Ammon's horn (tissue), 1 donor: ENCODE data around the gene ZWILCH.
"Not testable (repeated sequence)": the region's sequence is repeated elsewhere in the genome, so short reads cannot be mapped to it uniquely, and the experiment has no call there.

Experiments used
- DNase-seq: peaks from one replicate; pipeline ENCODE4 v3.0.0-alpha.2; 2016; ENCODE audit warnings: low spot score

ZWILCH gene

DNA sequence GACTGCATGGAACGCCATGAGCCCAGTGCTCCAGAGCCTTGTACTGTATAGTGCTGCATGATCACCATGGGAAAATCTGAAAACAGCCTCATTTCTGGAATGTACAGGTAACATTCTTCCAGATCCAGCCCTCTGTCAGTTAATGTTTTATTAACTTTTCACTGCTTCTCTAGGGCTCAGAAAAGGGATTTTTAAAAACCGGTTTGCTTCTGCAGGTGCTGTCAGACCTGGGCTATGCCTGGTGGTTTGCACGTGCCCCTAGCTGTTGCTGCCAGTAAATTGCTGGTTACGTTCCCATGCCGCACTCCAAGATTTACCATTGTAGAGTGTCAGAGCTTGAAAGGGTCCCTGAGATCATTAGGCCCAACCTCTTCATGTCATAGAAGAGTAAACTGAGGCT, 16.6 kb upstream of the ZWILCH start:
- DNase-seq: no peak

DNA sequence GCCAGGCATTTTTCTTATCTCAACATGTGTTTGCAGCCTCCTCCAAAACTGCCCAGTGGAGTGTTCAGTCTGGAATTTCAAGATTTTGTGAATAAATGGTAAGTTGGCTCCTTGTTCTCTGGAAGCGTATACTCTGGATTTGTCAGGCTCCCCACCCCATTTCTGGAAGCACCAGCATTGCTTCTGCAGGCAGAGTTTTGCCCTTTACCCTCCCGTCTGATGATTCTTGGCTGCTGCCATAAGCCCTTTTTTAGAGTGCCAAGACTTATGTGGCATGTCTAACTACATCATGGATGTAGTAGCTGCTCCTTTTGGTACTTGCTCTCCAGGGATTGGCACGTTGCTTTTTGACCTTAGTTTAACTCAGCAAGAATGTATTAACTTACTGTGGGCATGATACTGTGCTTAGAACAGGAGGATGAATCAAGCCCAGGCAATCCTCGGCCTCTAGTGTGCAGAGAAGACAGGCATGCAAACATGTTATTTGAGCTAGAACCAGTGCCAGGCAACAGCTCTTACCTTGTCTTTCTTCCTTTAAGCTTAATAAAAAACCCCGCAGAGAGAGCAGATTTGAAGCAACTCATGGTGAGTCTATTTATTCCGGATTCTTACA, 15.8 kb upstream of the ZWILCH start:
- DNase-seq: no peak

DNA sequence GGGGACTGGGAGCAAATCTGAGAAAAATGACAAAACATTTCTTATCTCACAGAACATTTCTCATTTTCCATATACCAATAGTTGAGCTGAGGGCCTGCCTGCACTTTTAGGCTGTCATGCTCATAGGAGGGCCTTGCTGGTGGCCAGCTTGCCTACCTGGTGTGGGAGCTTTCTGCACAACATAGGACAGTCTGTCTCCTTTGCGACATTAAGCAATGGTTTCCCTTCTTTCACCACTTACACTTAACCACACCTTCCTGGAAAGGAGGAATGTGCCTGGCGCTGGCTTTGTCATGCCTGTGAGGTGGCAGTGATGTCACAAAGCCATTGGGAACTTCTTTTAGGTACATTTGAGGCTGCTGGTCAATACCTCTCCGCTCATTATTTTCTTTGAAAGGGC, 13.3 kb upstream of the ZWILCH start:
- no peak for DNase-seq

DNA sequence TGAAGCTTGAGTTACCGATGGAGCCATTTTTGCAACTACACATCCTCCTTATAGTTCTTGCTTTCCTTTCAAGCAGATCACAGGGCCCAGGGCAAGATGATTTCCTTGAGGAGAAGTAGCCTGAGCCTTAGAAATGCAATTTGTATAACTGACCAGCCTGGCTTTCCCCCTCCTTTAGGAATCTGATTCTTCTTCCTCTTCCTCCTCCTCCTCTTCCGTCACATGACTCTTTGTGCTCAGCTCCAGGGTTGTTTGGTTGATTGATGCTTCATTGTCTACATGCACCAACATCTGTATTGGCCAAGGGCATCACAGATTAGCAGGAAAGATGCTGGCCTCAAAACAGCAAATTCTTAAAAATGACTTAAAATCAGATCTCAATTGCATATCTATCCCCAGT, 10.9 kb upstream of the ZWILCH start:
- DNase-seq: no peak

DNA sequence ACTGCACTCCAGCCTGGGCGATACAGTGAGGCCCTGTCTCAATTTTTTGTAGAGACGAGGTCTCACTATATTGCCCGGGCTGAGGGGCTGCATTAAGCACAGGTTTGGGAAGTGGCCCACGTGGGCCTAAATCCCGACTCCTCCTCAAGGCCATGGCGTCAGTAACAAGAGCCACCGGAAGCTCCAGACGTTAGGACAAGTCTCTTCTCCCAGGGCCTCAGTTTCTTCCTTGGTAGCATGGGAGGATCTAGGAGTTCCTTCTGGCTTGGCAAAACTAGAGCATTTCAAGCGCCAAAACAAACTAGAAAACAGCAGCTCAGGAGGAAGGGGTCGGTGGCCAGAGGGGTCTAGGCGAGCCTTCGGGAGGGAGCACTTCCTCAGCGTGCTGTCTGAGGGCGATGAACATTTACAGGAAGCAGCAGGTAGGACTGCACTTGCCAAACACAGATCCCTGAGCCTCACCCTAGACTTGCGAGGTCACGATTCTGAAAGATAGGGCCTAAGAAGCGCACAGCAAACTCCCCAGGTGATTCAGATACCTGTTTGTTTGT, 8.1 kb upstream of the ZWILCH start:
- DNase-seq: no peak

DNA sequence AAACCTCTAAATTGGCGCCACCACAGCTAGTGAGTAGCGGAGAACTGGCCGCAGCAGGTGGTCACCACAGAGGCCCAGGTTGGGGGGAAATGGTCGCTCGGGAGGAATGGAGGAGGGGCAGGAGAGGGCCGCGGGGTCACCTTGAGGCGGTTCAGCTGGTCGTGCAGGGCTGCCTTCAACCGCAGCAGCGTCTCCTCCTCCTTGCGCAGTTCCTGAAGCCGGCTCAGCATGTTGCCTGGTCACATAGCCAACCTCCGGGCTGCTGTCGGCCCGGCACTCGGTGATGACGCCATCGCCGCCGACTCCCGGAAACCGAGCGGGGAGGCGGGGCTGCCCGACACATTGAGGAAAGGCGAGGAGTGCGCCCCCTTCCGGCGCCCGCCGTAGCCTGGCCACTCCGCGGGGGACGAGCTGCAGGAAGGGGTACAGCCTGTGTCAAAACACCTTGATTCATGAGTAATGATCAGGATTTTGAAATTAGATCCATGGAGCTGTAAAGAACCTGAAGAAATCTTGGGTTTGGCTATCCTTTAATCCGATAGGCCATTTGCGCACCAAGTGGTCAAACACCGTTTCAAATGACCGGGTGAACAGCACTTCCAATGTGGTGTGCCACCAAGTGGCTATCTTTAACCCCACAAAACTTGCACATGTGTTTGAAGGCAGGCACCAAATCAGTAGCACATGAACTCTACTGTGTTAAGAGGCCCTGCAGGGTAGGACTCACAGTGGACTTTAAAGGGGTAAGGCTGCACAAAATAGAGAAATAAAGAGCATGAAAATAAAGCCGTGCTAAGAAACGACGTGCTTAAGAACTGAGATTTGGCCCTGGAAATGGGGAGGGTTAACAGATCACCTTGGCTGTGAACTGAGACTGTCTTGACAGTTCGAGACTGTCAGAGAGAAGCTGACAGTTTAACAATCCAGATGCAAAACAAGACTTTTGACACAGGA, 7.3 kb upstream of the ZWILCH start, which contains the start of gene SNAPC5:
Gene SNAPC5 (minus strand): TSS at position 261 of the 954 bp plus-strand sequence. CDS start 31 bp downstream, at position 230.
- DNase-seq: peak; percentile 94

DNA sequence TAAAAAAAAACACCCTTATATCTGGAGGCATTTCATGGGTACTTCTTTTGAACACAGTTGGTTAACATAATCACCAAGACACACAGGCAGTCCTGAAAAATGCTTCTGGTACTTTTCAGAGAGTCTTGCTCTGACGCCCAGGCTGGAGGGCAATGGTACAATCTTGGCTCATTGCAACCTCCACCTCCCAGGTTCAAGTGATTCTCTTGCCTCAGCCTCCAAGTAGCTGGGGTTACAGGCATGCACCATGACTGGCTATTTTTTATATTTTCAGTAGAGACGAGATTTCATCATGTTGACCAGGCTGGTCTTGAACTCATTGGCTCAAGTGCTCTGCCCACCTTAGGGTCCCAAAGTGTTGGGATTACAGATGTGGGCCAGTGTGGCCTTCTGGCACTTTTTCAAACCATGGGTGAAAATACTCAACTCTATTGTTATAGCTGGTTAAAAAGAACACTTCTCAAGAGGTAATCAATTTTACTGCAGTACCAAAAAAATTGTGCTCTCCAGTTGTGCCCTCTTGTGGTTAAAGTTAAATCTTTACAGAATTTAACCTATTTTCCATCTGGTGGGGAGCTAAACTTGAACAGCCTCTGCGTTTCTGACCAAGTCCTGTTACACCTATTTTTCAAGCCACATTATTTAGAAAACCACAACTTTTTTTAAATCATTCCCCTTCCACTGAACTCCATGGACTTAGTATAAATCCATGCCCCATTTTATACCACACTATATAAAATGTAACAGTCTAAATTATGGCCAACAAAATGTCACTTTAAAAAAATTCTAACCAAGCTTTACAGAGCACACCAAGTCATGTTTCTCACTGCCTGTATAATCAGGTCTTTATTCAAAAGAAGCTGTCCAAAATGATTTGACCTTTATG, 6.4 kb upstream of the ZWILCH start:
- DNase-seq: no peak

DNA sequence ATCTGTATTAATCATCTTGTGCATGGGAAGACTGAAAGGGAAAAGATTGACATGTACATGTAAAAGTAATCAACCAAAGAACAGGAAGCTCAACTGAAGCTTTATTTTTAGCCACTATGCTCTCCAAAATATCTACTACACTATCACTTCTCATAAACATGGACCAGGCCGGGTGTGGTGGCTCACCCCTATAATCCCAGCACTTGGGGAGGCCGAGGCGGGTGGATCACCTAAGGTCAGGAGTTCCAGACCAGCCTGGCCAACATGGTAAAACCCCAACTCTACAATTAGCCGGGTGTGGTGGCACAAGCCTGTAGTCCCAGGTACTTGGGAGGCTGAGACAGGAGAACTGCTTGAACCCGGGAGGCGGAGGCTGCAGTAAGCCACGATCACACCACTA, 4.8 kb upstream of the ZWILCH start:
- not testable (repeated sequence) for DNase-seq

DNA sequence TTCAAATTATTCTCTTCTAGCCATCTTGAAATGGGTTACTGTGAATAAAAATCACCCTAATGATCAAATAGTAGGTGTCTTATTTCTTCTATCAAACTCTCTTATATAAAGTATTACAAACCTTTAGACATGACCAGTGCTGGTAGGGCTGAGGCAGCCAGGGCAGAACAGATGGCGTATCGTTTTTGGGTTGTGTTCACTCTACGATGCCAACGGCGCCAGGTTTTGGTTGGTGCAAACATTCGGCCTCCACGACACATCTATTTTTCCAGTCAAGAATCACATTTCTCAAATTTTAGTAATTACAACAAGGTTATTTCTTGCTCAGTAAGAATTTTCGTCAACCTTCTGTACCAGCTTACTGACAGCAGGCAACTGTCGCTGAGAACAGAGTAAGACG, 2.6 kb upstream of the ZWILCH start:
- no peak for DNase-seq

DNA sequence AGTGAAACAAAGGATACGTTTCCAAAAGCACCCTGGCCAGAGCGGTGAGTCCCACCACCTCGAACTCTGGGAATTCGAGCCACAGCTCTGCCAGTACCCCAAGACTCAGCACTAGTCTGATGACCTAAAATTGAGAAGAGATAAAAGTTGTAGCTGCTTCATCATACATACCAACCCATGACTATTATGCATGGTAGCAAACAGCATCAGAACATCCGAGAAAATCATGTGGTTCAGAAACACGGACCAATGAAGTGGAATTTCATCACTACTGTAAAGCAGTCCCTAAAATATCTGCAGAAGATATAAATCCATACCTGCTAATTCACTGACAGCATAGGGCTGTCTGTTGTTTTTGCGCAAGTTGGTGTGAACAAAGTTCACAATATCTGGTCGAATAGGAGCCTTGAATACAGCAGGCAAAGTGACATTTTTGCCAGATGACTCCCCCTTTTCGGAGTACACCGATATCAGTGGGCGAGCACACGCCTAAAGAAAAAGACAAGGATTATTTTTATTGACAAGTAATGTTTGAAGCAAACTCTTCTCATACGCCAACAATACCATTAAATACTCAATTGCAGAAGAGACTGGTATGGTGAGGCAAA, 2.0 kb upstream of the ZWILCH start:
- not testable (repeated sequence) for DNase-seq

DNA sequence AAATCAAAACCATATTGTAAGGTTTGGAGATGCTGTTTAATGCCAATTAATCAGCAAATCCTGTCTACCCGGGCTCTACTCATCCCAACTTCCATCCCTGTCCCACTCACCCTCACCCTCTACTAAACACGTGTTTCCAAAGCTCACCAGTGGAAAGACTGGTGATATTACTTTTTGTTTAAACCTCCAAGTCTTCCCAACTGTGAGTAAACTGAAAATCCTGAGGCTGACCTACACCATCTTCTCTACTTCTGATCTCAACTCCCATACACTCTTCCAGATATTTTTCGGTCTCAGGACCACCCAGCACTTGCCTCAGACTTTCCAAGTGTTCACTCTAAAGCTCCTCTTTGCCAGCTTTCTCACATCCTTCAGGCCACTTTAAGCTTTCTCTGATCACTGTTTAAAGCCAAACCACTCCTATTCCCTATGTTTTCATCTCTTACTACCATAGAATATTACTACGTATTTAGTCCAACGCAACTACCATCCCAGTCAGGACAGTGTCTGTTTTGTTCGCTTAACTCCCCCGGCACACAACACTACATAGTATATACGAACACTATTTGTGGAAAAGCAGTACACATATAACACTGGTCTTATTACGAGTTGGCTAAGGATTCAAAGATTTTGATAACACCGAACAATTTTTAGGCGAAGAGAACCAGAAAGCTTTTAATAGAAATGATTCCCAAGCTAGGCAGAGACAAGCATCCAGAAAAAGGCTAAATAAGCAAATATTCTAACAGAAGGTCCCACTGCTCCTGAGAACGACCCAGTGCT, 1.2 kb upstream of the ZWILCH start:
- DNase-seq: no peak

DNA sequence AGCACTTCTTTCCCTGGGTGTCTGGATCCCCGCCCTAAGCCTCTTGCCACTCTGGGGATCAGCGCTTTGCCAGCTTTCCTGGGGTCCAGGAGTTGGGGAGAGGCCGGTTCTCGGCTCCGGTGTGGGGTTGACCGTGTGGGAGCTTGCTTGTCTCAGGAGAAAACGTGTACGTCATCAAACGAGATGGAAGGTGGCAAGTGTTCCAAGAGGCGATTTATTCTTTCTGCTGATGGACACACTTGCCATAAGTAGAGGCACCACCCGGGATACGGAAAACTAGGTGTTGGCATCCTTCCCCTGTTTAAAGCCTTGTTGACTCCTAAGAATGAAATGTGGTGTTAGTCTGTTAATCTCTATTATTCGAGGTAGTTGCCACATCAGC, 295 bp downstream of the ZWILCH start:
- no peak for DNase-seq

DNA sequence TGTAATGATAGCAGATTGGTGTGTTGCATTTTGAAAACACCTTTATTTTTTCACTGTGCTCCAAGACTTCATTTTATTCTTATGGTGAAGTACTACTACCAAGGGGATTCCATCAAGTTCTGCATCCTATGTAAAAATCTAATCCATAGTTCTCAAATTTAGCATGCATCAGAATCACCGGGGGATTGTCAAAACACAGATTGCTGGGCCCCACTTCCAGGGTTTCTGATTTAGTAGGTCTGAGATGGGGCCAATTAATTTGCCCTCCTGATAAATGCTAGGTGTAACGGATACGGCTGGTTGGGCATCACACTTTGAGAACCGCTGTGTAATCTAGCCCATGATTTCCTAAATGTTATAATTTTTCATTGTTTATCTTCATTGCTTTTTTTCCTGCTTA, 692 bp downstream of the ZWILCH start:
- DNase-seq: no peak

DNA sequence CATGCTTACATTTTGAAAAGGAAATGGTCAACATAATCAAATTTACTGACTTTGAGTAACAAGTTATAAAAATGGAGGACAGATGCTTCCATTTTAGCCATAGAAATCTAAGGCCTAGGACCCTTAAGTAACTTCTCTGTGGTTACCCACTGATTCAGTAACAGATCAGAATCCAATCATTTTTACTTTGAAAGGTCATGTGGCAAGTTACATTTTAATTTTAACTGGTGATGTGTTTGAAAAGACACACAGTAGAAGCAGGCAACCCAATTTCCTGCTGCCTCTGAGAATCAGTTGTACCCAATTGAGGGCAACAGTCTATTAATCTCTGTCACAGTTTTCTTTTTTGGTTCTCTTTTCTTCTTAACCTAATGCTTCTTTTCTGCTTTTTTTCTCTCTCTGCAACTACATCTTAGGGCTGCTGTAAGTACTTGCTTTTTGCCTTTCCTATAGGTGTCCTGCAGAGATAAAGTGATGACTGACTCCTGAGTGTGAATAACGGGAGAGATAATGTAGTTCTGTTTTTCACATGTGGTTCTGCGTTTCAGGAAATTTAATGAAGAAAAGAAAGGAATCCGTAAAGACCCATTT, 3.3 kb downstream of the ZWILCH start:
- DNase-seq: no peak

DNA sequence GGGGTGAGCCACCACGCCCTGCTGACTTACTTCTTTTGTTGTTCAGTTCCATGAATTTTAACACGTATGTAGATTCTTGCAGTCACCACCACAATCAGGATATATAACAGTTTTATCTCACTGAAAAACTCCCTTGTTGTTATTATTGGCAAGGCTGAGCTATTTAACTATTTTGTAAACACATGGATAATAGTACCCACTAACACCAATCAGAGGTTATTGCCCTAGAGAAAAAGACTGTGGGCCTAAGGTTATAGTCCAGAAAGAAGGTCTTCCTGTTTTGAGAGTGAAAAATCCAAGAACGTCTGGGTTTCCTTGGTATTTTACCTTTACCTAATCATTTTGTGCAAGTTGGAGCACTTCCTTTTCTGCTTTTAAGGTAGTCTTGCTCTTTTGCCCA, 9.5 kb downstream of the ZWILCH start:
- DNase-seq: no peak

DNA sequence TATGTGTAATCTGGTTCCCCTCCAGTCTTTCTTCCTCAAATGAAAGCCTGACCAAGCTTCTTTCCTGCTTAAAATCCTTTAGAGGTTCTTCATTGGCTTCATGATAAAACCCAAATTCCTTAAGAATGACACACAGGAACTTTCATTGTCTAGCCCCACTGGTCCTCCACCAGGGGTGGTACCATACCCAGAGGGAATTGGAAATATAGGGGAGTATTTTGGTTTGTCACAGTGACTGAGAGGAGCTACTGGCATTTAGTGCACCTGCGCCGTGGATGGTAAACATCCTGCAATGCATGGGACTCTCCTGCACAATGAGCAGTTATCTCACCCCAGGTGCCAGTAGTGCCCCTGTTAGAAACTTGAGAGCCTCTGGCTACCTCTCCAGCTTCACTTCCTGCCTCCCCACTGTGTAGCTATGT, 10.8 kb downstream of the ZWILCH start:
- DNase-seq: no peak

DNA sequence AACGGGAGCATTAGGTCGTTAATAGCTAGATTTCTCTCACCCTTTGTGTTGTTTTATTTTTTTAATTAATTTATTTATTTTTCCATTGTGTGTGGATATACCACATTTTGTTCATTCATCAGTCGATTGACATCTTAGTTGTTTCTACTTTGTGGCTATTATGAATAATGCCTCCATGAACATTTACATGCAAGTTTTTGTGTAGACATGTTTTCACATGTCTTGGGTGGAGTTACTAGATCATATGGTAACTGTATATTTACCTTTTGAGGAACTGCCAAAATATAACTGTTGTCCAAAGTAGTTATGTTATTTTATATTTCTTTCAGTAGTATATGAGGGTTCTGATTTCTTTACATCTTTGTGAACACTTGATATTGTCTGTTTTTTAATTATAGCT, 18.8 kb downstream of the ZWILCH start:
- DNase-seq: no peak

DNA sequence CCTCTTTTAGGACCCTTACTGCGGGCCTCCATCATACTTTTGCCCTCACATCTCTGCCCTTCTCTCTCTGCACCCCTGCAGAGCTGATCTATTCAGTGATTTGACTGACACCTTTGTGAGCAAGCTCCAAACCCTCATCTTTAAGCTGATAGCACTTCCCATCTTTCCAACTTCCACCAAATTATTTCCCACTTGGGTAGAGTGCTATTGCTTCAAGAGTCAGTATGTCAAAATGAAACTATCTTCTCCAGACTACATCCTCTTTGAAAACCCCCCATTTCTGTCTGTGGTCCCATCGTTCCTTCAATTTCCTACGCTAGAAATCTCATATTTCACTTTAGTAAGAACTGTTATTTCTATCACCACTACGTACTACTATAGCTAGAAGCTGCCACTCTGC, 19.7 kb downstream of the ZWILCH start:
- DNase-seq: peak; percentile 6

DNA sequence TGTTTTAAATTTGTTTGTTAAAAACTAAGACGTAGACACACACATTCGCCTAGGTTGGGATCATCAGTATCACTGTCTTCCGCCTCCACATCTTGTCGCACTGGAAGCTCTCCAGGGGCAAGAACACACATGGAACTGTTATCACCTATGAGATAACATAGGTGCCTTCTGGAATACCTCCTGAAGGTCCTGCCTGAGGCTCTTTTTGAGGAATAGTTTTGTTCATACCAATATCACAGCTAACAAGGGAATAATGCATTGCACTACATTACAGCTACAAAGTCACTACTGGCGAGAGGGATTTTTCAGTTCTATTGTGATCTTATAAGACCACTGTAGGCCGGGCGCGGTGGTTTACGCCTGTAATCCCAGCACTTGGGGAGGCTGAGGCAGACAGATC, 29.9 kb downstream of the ZWILCH start:
- DNase-seq: no peak

DNA sequence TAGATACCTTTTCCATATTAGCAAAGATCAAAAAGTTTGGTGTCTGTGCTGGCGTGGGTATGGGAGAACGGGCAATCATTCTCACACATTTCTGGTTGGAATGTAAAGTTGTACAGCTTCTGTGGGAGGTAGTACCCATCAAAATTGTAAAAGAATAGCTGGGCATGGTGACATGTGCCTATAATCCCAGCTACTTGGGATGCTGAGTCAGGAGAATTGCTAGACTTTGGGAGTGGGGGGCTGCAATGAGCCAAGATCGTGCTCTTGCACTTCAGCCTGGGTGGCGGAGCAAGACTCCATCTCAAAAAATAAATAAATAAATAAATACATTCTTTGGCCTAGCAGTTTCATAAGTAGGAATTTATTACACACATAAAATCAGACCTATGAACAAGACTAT, 37.8 kb downstream of the ZWILCH start:
- DNase-seq: no peak

DNA sequence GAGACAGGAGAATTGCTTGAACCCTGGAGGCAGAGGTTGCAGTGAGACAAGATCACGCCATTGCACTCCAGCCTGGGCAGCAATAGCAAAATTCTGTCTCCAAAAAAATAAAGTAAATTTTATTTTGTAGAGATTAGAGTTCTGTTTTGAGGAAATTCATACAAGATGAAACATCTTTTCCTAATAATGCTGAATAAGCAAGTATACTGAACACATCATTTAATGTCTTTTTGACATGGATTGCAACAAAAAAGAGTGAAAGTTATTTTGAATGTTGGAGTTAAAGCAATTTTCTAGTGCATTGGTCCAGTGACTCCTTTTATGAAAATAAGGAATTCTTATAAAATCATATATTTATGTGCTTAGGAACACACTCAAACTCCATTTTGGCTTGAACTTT, 40.1 kb downstream of the ZWILCH start:
- DNase-seq: no peak
